GM12878 (cell line): ENCODE measurements around the gene LAD1. TPM values are rescaled to one million over a fixed set of nuclear protein-coding genes. Genes with fewer than 3 reads are reported as not detected.

Experiments
- ATAC-seq: fragments of 200-7000 bp; cut with Tn5 transposase; 3 replicates; pipeline ENCODE4 v1.9.1; 2020; ENCODE audit warnings: mild to moderate bottlenecking, moderate library complexity
- BruUV-seq: library from RNA; stranded (reverse); fragments of 400-500 nt; replicated peaks from 2 replicates; lab custom pipeline; 2021; lab: Mats Ljungman, UMichigan
- CTCF ChIA-PET: fragments of 300-600 bp; sonication (Branson Sonifier 250); formaldehyde crosslinking; extraction: SDS; loops from one replicate; lab custom pipeline; 2021; ENCODE audit warnings: inconsistent platforms; lab: Yijun Ruan, JAX
- POLR2A ChIA-PET: fragments of 350-600 bp; formaldehyde crosslinking; extraction: SDS; loops from one replicate; lab custom pipeline; 2021; ENCODE audit warnings: inconsistent platforms; lab: Charles Lee
- RAD21 ChIA-PET: fragments of 300-600 bp; sonication (Branson Sonifier 250); formaldehyde crosslinking; loops from one replicate; lab custom pipeline; 2023; ENCODE audit warnings: antibody characterized with exemption; ENCODE audit not compliant: unreplicated experiment; lab: Charles Lee
- SMC1A ChIA-PET: fragments of 300-600 bp; sonication (Branson Sonifier 250); formaldehyde crosslinking; loops from one replicate; lab custom pipeline; 2023; ENCODE audit not compliant: unreplicated experiment, uncharacterized antibody; lab: Charles Lee
- DNase-seq: peaks from one replicate; pipeline ENCODE4 v3.0.0-alpha.2; 2011; ENCODE audit warnings: low read depth, low spot score
- FAIRE-seq: peaks from 3 replicates; lab custom pipeline; 2011; peaks lifted over from hg19 to GRCh38; lab: Jason Lieb, UNC
- H2AFZ ChIP-seq: 2 replicates; pipeline ENCODE4 v1.6.0; 2011; ENCODE audit warnings: low read depth, low read length, control low read depth; ENCODE audit not compliant: control insufficient read depth
- H3K27ac ChIP-seq: 2 replicates; pipeline ENCODE4 v1.5.1; 2011; ENCODE audit warnings: control low read depth; ENCODE audit not compliant: control insufficient read depth, insufficient read depth
- H3K27me3 ChIP-seq, 2 experiments: replicated peaks in 1 of 2; 2 replicates each; pipeline versions ENCODE4 v1.6.0 to v1.6.1; 2011; ENCODE audit warnings: low read length in 1 of 2; ENCODE audit not compliant: control insufficient read depth in 2 of 2, insufficient read depth in 2 of 2
- H3K36me3 ChIP-seq, 2 experiments: 2 replicates each; pipeline ENCODE4 v1.5.1; 2011; ENCODE audit warnings: low read length in 1 of 2; ENCODE audit not compliant: control insufficient read depth in 2 of 2, insufficient read depth in 2 of 2
- H3K4me1 ChIP-seq: 2 replicates; pipeline ENCODE4 v1.6.1; 2011; ENCODE audit warnings: mild to moderate bottlenecking, low read length, moderate library complexity, mixed read lengths; ENCODE audit not compliant: control insufficient read depth, insufficient read depth
- H3K4me2 ChIP-seq: 2 replicates; pipeline ENCODE4 v1.6.0; 2011; ENCODE audit warnings: control low read depth; ENCODE audit not compliant: control insufficient read depth, insufficient read depth
- H3K4me3 ChIP-seq: fragments of 200-600 bp; sonication (generic); 2 replicates; pipeline ENCODE4 v1.5.1; 2016
- H3K79me2 ChIP-seq: 2 replicates; pipeline ENCODE4 v1.6.0; 2011; ENCODE audit warnings: low read length; ENCODE audit not compliant: control insufficient read depth, insufficient read depth
- H3K9ac ChIP-seq: 2 replicates; pipeline ENCODE4 v1.8.0; 2011; ENCODE audit warnings: low read length, control low read depth, mixed read lengths; ENCODE audit not compliant: control insufficient read depth, insufficient read depth
- H3K9me3 ChIP-seq: replicated peaks from 3 replicates; pipeline ENCODE4 v1.5.1; 2011; ENCODE audit warnings: mild to moderate bottlenecking, low read length; ENCODE audit not compliant: control insufficient read depth, insufficient read depth
- H4K20me1 ChIP-seq: 2 replicates; pipeline ENCODE4 v1.6.0; 2011; ENCODE audit not compliant: control insufficient read depth, insufficient read depth
- CEBPZ ChIP-seq: fragments of 150-350 bp; IDR thresholded peaks from 2 replicates; pipeline ENCODE4 v1.6.1; 2016; ENCODE audit warnings: low read depth, low read length
- CHD2 ChIP-seq: IDR thresholded peaks from 2 replicates; pipeline ENCODE4 v1.6.1; 2011; ENCODE audit warnings: low read depth, low read length, improper control_type of control experiment, borderline replicate concordance
- CTCF ChIP-seq, 3 experiments: IDR thresholded peaks in 2 of 3; conservative IDR thresholded peaks in 1 of 3; 2 replicates each; pipeline ENCODE4 v1.5.1; 2011; ENCODE audit warnings: low read depth in 3 of 3, low read length in 3 of 3, mild to moderate bottlenecking in 3 of 3, control low read depth in 2 of 3, moderate library complexity in 2 of 3, inconsistent platforms in 1 of 3, mixed read lengths in 1 of 3; ENCODE audit not compliant: control insufficient read depth in 2 of 3, insufficient read depth in 1 of 3; ENCODE audit errors: extremely low read depth in 1 of 3
- HSF1 ChIP-seq: fragments of 150-350 bp; IDR thresholded peaks from 2 replicates; pipeline ENCODE4 v1.6.1; 2014; ENCODE audit warnings: mild to moderate bottlenecking, low read depth, low read length
- RAD21 ChIP-seq: IDR thresholded peaks from 2 replicates; pipeline ENCODE4 v1.6.1; 2011; ENCODE audit warnings: mild to moderate bottlenecking, low read depth, low read length, moderate library complexity; ENCODE audit not compliant: insufficient read depth
- SMC3 ChIP-seq: IDR thresholded peaks from 2 replicates; pipeline ENCODE4 v1.6.1; 2011; ENCODE audit warnings: low read length, improper control_type of control experiment, borderline replicate concordance
- WGBS: methylation state at CpG from one replicate; pipeline ENCODE4 v1.1.6; 2016; ENCODE audit warnings: low lambda C conversion rate; ENCODE audit not compliant: insufficient replicate concordance, insufficient coverage; ENCODE audit errors: missing lambda C conversion rate; 5-methylcytosine and 5-hydroxymethylcytosine counted together
- in situ Hi-C: fragments of 300-500 bp; cut with MboI; formaldehyde crosslinking; loops from 9 replicates; pipeline ENCODE4 v1.14.3; 2018; ENCODE audit warnings: mixed read lengths
- intact Hi-C: fragments of 100-400 bp; cut with micrococcal nuclease; formaldehyde crosslinking; loops from one replicate; pipeline ENCODE4 v1.14.2; 2022; ENCODE audit not compliant: unreplicated experiment
- polyA plus RNA-seq, 11 experiments: library from polyadenylated mRNA; depleted of rRNA in 4 of 11; unstranded in 6 of 11; stranded (reverse) in 5 of 11; fragments of >200 nt; fragmentation: Nextera tagmentation in 4 of 11; fragmentation: Illumina TruSeq in 1 of 11; extraction: Ambion mirVana in 4 of 11; extraction: Trizol in 1 of 11; gene quantifications; 1 replicate in 1 of 11; 2 replicates in 10 of 11; pipeline versions ENCODE4 v1.2.1 to v1.2.3, GENCODE V29; 2011 to 2016; ENCODE audit warnings: inconsistent platforms in 2 of 11, missing spikeins in 2 of 11, low read depth in 1 of 11
- total RNA-seq, 4 experiments: library from RNA; depleted of rRNA in 3 of 4; stranded (reverse); fragments of >200 nt in 3 of 4; fragmentation: Illumina TruSeq in 1 of 4; extraction: Trizol in 1 of 4; gene quantifications; 2 replicates each; pipeline versions ENCODE4 v1.2.1 to v1.2.3, GENCODE V29; 2013 to 2021

Gene LAD1
- total and polyA plus RNA-seq, 10 of the 15 experiments (the other 5 are each of a cell fraction or from before 2014, with no cell fraction given): 0.05 to 0.48 (median 0.32) TPM; not detected in 3

- ATAC-seq (peak; percentile 92), DNase-seq (no peak), FAIRE-seq (no peak)
- no peak overlapping the region for H3K4me3 ChIP-seq
- WGBS: 2% methylated on average over 8 of the region's 10 CpGs
- TF ChIP-seq CHD2 (no peak), CEBPZ (no peak), SMC3 (peak; percentile 75), CTCF (IDR thresholded peaks at IDR 0.05 in 2 of 3, conservative IDR thresholded peaks at IDR 0.05 in 1 of 3; ENCODE audit: control insufficient read depth in 2 of 3, extremely low read depth in 1 of 3, insufficient read depth in 1 of 3, low read depth in 3 of 3, low read length in 3 of 3) (peak; percentile 71 to 85 (median 80)), RAD21 (peak; percentile 71), HSF1 (no peak)
- ChIA-PET SMC1A (interaction anchor here (0.6 to 2.3 kb wide), 5 partner anchors 8 to 186 kb away, joined by 3 to 11 read pairs (median 6); no protein-coding TSS in a partner anchor), POLR2A (no interaction called here), RAD21 (interaction anchor here (1.3 to 1.6 kb wide), 4 partner anchors 7 to 108 kb away, joined by 3 to 6 read pairs (median 4); no protein-coding TSS in a partner anchor), CTCF (interaction anchor here (0.6 to 3.6 kb wide), 11 partner anchors 12 to 402 kb away, joined by 3 to 36 read pairs (median 7); no protein-coding TSS in a partner anchor)
- no peaks in the 10 kb centered on the region for H4K20me1 ChIP-seq
- H3K4me2 ChIP-seq: no peak overlapping the region
- no TSS peak for BruUV-seq
- in situ Hi-C loops (no loop called here), intact Hi-C loops (loop anchor here (1.0 to 10.0 kb wide), 2 partner anchors 108 to 277 kb away; no protein-coding TSS in a partner anchor)
- H3K27me3 ChIP-seq: peaks cover 3 to 4% of the 10 kb centered on the region in 2 experiments
- H3K9ac ChIP-seq: no peak overlapping the region
- no peaks in the 10 kb centered on the region for H3K36me3 ChIP-seq
- no peak overlapping the region for H3K27ac ChIP-seq
- H3K4me1 ChIP-seq: no peaks in the 10 kb centered on the region
- H3K79me2 ChIP-seq: no peaks in the 10 kb centered on the region
- no peaks in the 10 kb centered on the region for H3K9me3 ChIP-seq
- no peak overlapping the region for H2AFZ ChIP-seq
These were observed 37.2 kb downstream of the LAD1 start for GRCh38 chr1:201361652-201362504.
